Measurements from ENCODE around the gene CALD1.

CALD1 gene

GRCh38 chr7:134890246-134891240 is 111.1 kb downstream of the CALD1 start:
- in situ Hi-C loops (cut with HindIII; ENCODE audit: low sequenced_read_pairs), result no loop called here

GRCh38 chr7:134891262-134891695 is 111.8 kb downstream of the CALD1 start:
- in situ Hi-C loops (cut with HindIII; ENCODE audit: low sequenced_read_pairs), result no loop called here

- in situ Hi-C loops (cut with HindIII; ENCODE audit: low sequenced_read_pairs), result no loop called here
These were observed 112.6 kb downstream of the CALD1 start for GRCh38 chr7:134891696-134892678.

DNA sequence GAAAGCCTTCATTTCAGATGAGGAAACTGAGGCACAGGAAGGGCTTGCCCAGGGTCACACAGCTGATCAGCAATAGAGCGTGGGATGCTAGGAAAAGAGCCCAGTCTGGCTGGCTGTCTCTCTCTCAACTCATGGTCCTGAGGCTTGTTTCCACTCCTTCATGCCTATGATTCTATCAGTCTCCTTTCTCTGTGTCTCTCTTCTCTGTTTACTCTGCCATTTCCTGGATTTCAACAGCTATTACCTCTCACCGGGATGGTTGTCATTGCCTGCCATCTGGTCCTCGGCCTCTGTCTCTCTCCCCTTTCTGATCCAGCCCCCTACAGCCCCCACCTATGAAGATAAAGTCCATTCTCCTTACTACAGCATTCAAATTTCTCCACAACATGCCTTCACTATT is 113.5 kb downstream of the CALD1 start:
- in situ Hi-C loops (cut with HindIII; ENCODE audit: low sequenced_read_pairs), result no loop called here

GRCh38 chr7:134893920-134894319 is 114.5 kb downstream of the CALD1 start:
- in situ Hi-C loops (cut with HindIII; ENCODE audit: low sequenced_read_pairs), result no loop called here

DNA sequence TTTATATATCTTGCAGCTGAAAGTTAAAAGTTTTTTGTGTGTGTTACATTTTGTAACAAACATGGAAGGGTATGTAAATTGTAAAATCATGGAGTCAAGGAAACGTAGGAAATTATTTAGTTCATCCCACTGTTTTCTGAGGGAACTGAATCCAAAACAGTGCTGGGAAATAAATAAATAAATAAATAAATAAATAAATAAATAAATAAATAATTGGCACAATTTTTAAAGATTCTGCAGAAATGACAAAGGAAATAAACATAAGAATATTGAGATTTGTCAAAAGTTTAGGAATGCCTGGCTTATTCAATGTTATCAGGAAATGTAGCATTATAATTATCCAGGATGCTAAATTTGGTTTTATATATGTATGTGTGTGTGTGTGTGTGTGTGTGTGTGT is 115.5 kb downstream of the CALD1 start:
- in situ Hi-C loops (cut with HindIII; ENCODE audit: low sequenced_read_pairs), result no loop called here

DNA sequence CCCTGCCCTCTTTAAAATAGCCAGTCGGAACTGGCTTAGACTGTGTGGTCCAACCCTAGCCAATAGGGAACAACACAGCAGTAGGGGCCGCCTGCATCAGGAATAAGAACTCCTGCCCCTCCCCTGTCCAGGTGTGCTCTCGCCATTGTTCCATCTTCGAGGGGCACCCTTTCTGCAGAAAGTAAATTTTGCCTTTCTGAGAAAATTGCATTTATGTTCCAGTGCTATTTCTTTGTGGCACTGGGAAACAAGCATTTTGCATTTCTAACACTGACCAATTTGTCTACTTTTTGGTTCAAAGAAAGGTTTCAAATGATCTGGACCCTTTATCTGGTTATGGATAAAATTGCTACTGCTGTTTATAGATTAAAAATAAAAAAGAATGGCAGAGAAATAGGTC is 116.6 kb downstream of the CALD1 start:
- in situ Hi-C loops (cut with HindIII; ENCODE audit: low sequenced_read_pairs), result no loop called here

DNA sequence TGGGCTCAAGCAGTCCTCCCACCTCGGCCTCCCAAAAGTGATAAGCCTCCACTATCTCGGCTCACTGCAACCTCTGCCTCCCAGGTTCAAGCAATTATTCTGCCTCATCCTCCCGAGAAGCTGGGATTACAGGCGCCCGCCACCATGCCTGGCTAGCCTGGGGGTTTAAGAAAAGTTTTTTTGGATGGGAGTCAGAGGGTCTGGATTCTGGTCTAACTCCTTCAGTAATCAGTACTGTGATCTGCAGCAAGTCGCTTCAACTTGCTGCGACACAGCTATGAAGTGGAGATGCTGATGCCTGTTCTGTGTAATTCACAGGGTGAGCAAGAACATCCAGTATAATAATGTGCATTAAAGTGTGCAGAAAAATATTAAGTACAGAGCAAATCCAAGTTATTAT is 118.5 kb downstream of the CALD1 start:
- in situ Hi-C loops (cut with HindIII; ENCODE audit: low sequenced_read_pairs), result no loop called here

GRCh38 chr7:134899729-134900128 is 120.3 kb downstream of the CALD1 start:
- in situ Hi-C loops (cut with HindIII; ENCODE audit: low sequenced_read_pairs), result no loop called here

DNA sequence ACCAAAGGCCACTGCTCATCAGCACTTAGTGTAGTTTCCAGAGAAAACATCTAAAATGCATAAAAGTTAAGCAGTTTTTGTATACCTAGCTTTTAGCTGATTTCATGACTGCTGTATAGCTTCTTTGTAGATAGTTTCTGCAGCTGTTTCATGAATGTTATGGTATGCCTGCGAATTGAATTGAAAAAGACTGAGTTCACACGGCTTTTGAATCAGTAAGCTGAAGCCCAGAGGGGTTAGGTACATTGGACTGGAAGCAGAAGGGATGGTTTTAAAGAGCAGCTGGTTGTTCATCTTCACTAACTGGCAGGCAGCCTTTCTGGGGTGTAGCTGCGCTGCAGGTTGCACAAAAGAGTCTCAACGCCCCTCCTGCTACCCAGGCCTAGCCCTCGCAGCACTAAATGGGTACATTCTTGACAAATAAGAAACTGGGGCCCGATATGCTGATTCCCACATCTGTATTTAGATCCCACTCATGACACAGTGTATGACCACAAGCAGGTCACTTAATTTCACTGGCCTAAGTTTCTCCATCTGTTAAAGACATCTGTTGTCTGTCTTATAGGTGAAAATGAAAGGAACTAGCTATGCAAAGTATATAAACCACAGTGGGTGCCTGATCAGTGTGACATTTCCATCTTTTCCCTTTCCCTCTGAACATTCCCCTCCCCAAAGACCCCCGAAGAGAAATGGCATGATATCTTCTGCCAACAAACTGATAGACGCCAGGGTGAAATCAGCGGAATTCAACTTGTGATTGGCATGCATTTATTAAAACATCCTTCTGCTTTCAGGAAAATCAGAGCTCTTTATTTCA is 120.9 kb downstream of the CALD1 start:
- in situ Hi-C loops (cut with HindIII; ENCODE audit: low sequenced_read_pairs), result no loop called here

DNA sequence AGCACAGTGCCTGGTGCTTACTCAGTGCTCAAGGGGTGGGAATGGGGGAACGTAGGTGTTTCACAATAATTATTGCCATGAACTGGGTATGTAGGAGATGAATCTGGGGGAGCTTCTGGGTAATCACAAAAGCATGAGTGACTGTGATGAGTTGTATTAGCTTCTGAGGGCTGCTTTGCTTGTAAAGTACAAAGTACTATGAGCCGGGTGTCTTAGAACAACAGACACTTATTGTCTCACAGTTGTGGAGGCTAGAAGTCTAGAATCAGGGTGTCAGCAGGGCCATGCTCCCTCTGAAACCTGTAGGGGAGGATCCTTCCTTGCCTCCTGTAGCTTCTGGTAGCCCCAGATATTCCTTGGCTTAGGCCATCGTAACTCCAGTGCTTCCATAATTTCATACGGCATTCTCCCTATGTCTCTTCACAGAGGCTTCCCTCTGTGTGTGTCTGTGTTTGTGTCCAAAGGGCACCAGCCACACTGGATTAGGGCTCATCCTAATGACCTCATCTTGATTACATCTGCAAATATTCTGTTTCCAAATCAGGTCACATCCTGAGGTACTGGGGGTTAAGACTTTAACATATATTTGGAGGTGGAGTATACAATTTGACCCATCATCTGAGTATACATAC is 122.1 kb downstream of the CALD1 start:
- in situ Hi-C loops (cut with HindIII; ENCODE audit: low sequenced_read_pairs), result no loop called here

- in situ Hi-C loops (cut with HindIII; ENCODE audit: low sequenced_read_pairs), result no loop called here
These were observed 122.6 kb downstream of the CALD1 start for GRCh38 chr7:134902058-134902457.

DNA sequence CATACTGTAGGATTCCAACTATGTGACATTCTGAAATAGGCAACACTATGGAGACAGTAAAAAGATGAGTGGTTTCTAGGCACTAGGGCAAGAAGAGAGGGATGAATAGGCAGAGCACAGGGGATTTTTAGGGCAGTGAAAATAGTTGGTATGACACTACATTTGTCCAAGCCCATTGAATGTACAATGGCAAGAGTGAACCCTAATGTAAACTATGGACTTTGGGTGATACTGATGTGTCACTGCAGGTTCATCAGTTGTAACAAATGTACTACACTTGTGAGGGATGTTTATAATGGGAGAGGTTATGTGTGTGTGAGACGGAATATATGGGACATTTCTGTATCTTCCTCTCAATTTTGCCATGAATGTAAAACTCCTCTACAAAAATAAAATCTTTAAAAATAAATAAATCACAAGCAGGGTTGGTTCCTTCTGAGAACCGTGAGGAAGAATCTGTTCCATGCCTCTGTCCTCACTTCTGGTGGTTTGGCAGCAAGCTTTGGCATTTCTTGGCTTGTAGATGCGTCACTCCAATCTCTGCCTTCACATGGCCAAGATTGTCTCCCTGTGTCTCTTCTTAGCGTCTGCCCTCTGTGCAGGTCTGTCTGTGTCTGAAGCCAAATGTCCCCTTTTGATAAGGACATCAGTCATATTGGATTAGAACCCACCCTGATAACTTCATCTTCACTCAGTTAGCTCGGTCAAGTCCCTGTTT is 123.8 kb downstream of the CALD1 start:
- in situ Hi-C loops (cut with HindIII; ENCODE audit: low sequenced_read_pairs), result no loop called here

DNA sequence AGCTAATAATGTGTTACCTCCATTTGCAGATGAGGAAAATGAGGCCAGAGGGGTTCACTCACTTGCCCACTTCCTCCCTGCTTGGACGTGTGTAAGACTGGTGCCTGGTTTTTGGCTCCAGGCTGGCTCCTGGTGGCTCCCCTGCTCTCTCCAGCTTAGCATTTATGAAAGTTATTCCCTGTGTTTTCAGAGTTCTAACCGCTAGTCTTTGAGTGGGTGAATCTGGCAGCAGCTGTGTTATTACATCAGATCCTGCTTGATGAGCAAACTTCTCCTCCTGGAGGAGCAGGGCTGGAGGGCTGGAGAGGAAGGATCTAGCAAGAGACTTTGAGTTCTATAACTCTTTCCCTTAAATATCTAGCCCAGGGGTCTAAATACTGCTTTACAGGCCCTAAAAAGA is 125.9 kb downstream of the CALD1 start:
- in situ Hi-C loops (cut with HindIII; ENCODE audit: low sequenced_read_pairs), result no loop called here

GRCh38 chr7:134907000-134907399 is 127.6 kb downstream of the CALD1 start:
- in situ Hi-C loops (cut with HindIII; ENCODE audit: low sequenced_read_pairs), result no loop called here

DNA sequence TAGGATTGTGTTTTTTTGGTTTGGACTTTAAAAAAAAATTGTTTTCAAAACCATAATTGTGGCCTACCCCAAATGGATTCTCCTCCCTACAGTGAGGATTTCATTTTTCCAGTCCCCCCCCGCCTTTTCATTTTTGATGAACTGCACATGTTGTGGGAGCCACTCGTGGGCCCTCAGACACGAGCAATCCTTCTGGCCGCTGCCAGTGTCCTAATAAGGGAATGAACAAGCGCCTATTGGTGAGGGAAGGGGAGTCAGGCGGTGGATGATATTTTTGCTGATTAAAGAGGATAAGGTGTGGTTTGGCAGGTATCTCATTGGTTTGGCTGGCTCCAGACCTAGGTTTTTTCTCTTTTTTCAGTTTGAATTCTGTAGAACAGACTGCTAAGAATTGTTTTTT is 128.2 kb downstream of the CALD1 start:
- in situ Hi-C loops (cut with HindIII; ENCODE audit: low sequenced_read_pairs), result no loop called here

DNA sequence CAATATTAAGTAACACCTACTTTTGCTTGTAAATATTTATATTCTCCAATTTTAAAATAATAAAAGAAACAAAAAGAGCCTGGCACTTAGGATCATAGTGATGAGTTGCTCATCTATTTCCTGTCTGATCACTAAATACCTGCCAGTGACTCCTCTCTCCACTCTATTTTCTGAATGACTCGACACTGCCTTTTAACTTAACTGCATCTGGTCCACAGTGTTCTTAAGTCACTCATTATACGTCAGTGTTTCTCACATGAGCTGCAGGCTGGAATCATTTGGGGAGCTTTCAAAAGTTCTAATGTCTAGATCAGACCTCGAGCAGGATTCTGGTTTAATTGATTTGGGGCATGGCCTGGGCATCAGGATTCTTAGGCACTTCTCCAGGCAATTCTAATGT is 128.9 kb downstream of the CALD1 start:
- in situ Hi-C loops (cut with HindIII; ENCODE audit: low sequenced_read_pairs), result no loop called here

- in situ Hi-C loops (cut with HindIII; ENCODE audit: low sequenced_read_pairs), result no loop called here
These were observed 130.9 kb downstream of the CALD1 start for GRCh38 chr7:134910214-134910890.

- in situ Hi-C loops (cut with HindIII; ENCODE audit: low sequenced_read_pairs), result no loop called here
These were observed 131.5 kb downstream of the CALD1 start for GRCh38 chr7:134910968-134911367.
